CD14-positive monocyte (primary cell): ENCODE results near the gene RMRP. TPM values are rescaled to one million over a fixed set of nuclear protein-coding genes. Genes with fewer than 3 reads are reported as not detected.

ENCODE experiments used
- DNase-seq, 3 donors: peaks; one replicate each; pipeline ENCODE4 v3.0.0-alpha.2; 2011 to 2022
- H2AFZ ChIP-seq: 2 replicates; pipeline ENCODE4 v1.6.0; 2012; ENCODE audit warnings: mild to moderate bottlenecking, low read depth, low read length, inconsistent platforms; ENCODE audit not compliant: insufficient read depth, poor library complexity, severe bottlenecking
- H3K27ac ChIP-seq, 2 donors: 1 replicate in 1 of 2; 2 replicates in 1 of 2; pipeline ENCODE4 v1.5.1; 2012 to 2013; ENCODE audit warnings: low read length in 2 of 2, control low read depth in 1 of 2, inconsistent platforms in 1 of 2, low read depth in 1 of 2, mild to moderate bottlenecking in 1 of 2
- H3K27me3 ChIP-seq, 2 donors: one replicate each; pipeline versions ENCODE4 v1.6.0 to v1.6.1; 2011 to 2013; ENCODE audit warnings: low read length in 2 of 2; ENCODE audit not compliant: control insufficient read depth in 2 of 2, insufficient read depth in 2 of 2
- H3K36me3 ChIP-seq, 2 donors: replicated peaks in 1 of 2; 1 replicate in 1 of 2; 2 replicates in 1 of 2; pipeline versions ENCODE4 v1.5.1 to v1.6.1; 2012 to 2013; ENCODE audit warnings: low read length in 2 of 2, control low read depth in 1 of 2, inconsistent platforms in 1 of 2, mild to moderate bottlenecking in 1 of 2; ENCODE audit not compliant: insufficient read depth in 2 of 2, control insufficient read depth in 1 of 2
- H3K4me1 ChIP-seq, 2 donors: 1 replicate in 1 of 2; 2 replicates in 1 of 2; pipeline versions ENCODE4 v1.5.1 to v1.6.1; 2012 to 2013; ENCODE audit warnings: low read length in 2 of 2, control low read depth in 1 of 2, inconsistent platforms in 1 of 2, mild to moderate bottlenecking in 1 of 2, moderate library complexity in 1 of 2; ENCODE audit not compliant: insufficient read depth in 2 of 2, control insufficient read depth in 1 of 2
- H3K4me2 ChIP-seq: replicated peaks from 2 replicates; pipeline ENCODE3; 2012; ENCODE audit warnings: low read length, moderate library complexity, mild to moderate bottlenecking; ENCODE audit not compliant: poor library complexity, severe bottlenecking; ENCODE audit errors: extremely low read depth
- H3K4me3 ChIP-seq, 3 experiments: fragments of 200-600 bp in 1 of 3; sonication (generic) in 1 of 3; replicated peaks in 1 of 3; 1 replicate in 2 of 3; 2 replicates in 1 of 3; pipeline ENCODE4 v1.5.1; 2011 to 2013; ENCODE audit warnings: low read length in 3 of 3, mild to moderate bottlenecking in 3 of 3, control low read depth in 2 of 3, low read depth in 2 of 3, inconsistent platforms in 1 of 3, moderate library complexity in 1 of 3
- H3K79me2 ChIP-seq: 2 replicates; pipeline ENCODE4 v1.6.0; 2012; ENCODE audit warnings: mild to moderate bottlenecking, control low read depth, inconsistent platforms, low read length, moderate library complexity; ENCODE audit not compliant: insufficient read depth
- H3K9ac ChIP-seq: 2 replicates; pipeline ENCODE4 v1.6.0; 2017; ENCODE audit warnings: low read length, mild to moderate bottlenecking; ENCODE audit not compliant: insufficient read depth, poor library complexity, severe bottlenecking
- H3K9me3 ChIP-seq, 2 donors: replicated peaks in 1 of 2; 1 replicate in 1 of 2; 2 replicates in 1 of 2; pipeline versions ENCODE4 v1.5.1 to v1.6.1; 2012 to 2013; ENCODE audit warnings: low read length in 2 of 2, control low read depth in 1 of 2; ENCODE audit not compliant: control insufficient read depth in 1 of 2, insufficient read depth in 1 of 2
- H4K20me1 ChIP-seq: 2 replicates; pipeline ENCODE4 v1.6.0; 2012; ENCODE audit warnings: mild to moderate bottlenecking, low read length, control low read depth, moderate library complexity; ENCODE audit not compliant: insufficient read depth
- H3K27ac Mint-ChIP-seq, 7 donors: one replicate each; pipeline ENCODE4 v1.8.0; 2020; ENCODE audit warnings: mild to moderate bottlenecking in 7 of 7, mixed read lengths in 7 of 7, moderate library complexity in 6 of 7, inconsistent platforms in 2 of 7
- H3K27me3 Mint-ChIP-seq, 3 donors: one replicate each; pipeline ENCODE4 v1.8.0; 2021 to 2022; ENCODE audit warnings: low read depth in 3 of 3, mild to moderate bottlenecking in 3 of 3, mixed read lengths in 3 of 3, moderate library complexity in 3 of 3, inconsistent platforms in 1 of 3
- H3K36me3 Mint-ChIP-seq, 2 donors: one replicate each; pipeline ENCODE4 v1.8.0; 2020; ENCODE audit warnings: mixed read lengths in 2 of 2, inconsistent platforms in 1 of 2, mild to moderate bottlenecking in 1 of 2
- H3K4me1 Mint-ChIP-seq: one replicate; pipeline ENCODE4 v1.8.0; 2020; ENCODE audit warnings: mild to moderate bottlenecking, mixed read lengths
- H3K4me3 Mint-ChIP-seq, 2 donors: one replicate each; pipeline ENCODE4 v1.8.0; 2020; ENCODE audit warnings: mild to moderate bottlenecking in 2 of 2, mixed read lengths in 2 of 2, moderate library complexity in 1 of 2
- H3K9me3 Mint-ChIP-seq, 7 donors: one replicate each; pipeline ENCODE4 v1.8.0; 2020 to 2022; ENCODE audit warnings: mixed read lengths in 7 of 7, mild to moderate bottlenecking in 6 of 7, moderate library complexity in 6 of 7, inconsistent platforms in 2 of 7
- CTCF ChIP-seq: fragments of 200-600 bp; IDR thresholded peaks from one replicate; pipeline ENCODE4 v1.8.0; 2022; ENCODE audit warnings: antibody characterized with exemption, mild to moderate bottlenecking
- WGBS: methylation state at CpG from one replicate; pipeline ENCODE4 v1.1.5; 2013; ENCODE audit warnings: missing lambda C conversion rate; ENCODE audit not compliant: insufficient coverage; 5-methylcytosine and 5-hydroxymethylcytosine counted together
- intact Hi-C, 2 donors: fragments of 100-400 bp; cut with micrococcal nuclease; formaldehyde crosslinking; loops; one replicate each; pipeline versions ENCODE4 v1.15.0 to v1.15.1; 2023
- polyA plus RNA-seq, 3 donors: library from polyadenylated mRNA; depleted of rRNA in 1 of 3; unstranded in 2 of 3; stranded (reverse) in 1 of 3; fragments of 300-500 nt in 2 of 3; fragments of >200 nt in 1 of 3; fragmentation: Illumina TruSeq in 2 of 3; gene quantifications; 1 replicate in 2 of 3; 2 replicates in 1 of 3; pipeline ENCODE4 v1.2.3, GENCODE V29; 2012 to 2021

RMRP gene
- polyA plus RNA-seq, 3 donors = 13.3 TPM; not detected in 2

GRCh38 chr9:35687972-35688557, 30.2 kb upstream of the RMRP start:
- Histone ChIP-seq H3K4me3 (no peak overlapping the region), H3K4me2 (no peak overlapping the region), H3K27me3 (peaks cover 0 to 15% of the 10 kb centered on the region in 2 donors), H3K79me2 (no peaks in the 10 kb centered on the region), H2AFZ (no peak overlapping the region), H3K36me3 (no peaks in the 10 kb centered on the region), H3K9me3 (no peaks in the 10 kb centered on the region), H3K9ac (no peak overlapping the region), H4K20me1 (no peaks in the 10 kb centered on the region), H3K4me1 (peaks cover 14 to 21% of the 10 kb centered on the region in 2 donors), H3K27ac (no peak overlapping the region)
- H3K9me3 Mint-ChIP-seq = peaks cover 0 to 3% (median 0%) of the 10 kb centered on the region in 7 donors
- WGBS = 100% methylated on average over 1 of the region's 2 CpGs
- intact Hi-C loops = no loop called here
- no peak overlapping the region for H3K27ac Mint-ChIP-seq
- no peak for TF ChIP-seq CTCF
- H3K4me1 Mint-ChIP-seq = peaks cover 10% of the 10 kb centered on the region
- H3K4me3 Mint-ChIP-seq = no peak overlapping the region
- DNase-seq = no peak
- no peaks in the 10 kb centered on the region for H3K36me3 Mint-ChIP-seq
- H3K27me3 Mint-ChIP-seq = peaks cover 4 to 24% (median 6%) of the 10 kb centered on the region in 3 donors

GRCh38 chr9:35687306-35687705, 29.5 kb upstream of the RMRP start:
- Histone ChIP-seq H3K27me3 (peaks cover 0 to 15% of the 10 kb centered on the region in 2 donors), H3K9ac (no peak overlapping the region), H3K4me3 (no peak overlapping the region), H4K20me1 (no peaks in the 10 kb centered on the region), H3K4me2 (no peak overlapping the region), H3K4me1 (peaks cover 14 to 21% of the 10 kb centered on the region in 2 donors), H3K36me3 (no peaks in the 10 kb centered on the region), H2AFZ (no peak overlapping the region), H3K27ac (no peak overlapping the region), H3K9me3 (no peaks in the 10 kb centered on the region), H3K79me2 (no peaks in the 10 kb centered on the region)
- H3K27me3 Mint-ChIP-seq = peaks cover 4 to 24% (median 6%) of the 10 kb centered on the region in 3 donors
- intact Hi-C loops = no loop called here
- H3K9me3 Mint-ChIP-seq = peaks cover 0 to 3% (median 0%) of the 10 kb centered on the region in 7 donors
- no peak for DNase-seq
- no peak overlapping the region for H3K27ac Mint-ChIP-seq
- H3K4me1 Mint-ChIP-seq = peaks cover 10% of the 10 kb centered on the region
- H3K36me3 Mint-ChIP-seq = no peaks in the 10 kb centered on the region
- TF ChIP-seq CTCF = no peak
- 95% methylated on average over 2 of the region's 2 CpGs for WGBS
- H3K4me3 Mint-ChIP-seq = no peak overlapping the region
